A549 treated with ZK216348 at 1 μM for 4 hours (cell line): ENCODE data around the gene AMOTL2. TPM values are rescaled to one million over a fixed set of nuclear protein-coding genes. Genes with fewer than 3 reads are reported as not detected.

ENCODE experiments used
- total RNA-seq: library from RNA; stranded (reverse); fragments of 200-300 nt; extraction: Qiagen RNA extraction; gene quantifications from 5 replicates; pipeline ENCODE4 v1.2.3, GENCODE V29; 2022; ENCODE audit warnings: low read depth

AMOTL2 gene
- 35.6 to 51.8 TPM (median 51.2 TPM) in 5 replicates for total RNA-seq

DNA sequence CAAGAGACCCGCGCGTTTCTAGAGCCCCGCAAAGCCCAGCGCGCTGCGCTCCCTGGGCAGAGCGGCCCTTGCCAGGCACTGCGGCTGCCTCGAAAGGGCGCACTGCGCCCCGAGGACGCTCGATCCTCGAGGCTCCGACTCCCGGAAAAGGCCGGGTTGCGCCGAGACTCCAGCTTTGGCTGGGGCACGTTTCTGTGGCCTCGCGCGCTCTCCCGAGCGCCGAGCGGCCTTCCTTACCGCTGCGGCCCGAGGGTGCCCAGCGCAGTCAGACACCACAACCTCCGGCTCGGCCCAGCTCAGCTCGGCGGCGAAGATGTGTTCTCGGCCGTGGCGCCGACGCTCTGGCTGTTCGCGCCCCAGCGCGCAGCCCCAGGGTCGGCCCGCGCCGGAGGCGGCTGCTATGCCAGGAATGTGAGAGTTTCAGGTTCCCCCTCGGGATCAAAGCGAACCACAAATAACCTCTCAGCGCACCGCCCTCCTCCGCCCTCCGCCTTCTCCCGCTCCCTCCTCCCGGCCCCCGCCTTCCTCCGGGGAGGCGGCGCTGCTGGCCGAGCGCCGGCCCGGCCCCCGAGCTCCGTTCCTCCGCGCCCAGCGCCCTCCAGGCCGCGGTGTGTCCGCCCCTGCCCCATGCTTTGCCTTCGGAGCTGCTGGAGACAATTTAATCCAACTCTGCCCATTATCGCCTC, at the start of gene AMOTL2:
TSS of gene AMOTL2 (minus strand) at position 343 of the 686 bp plus-strand sequence. CDS start 3,014 bp downstream, outside the sequence.

Other genes starting within 250 kb of the AMOTL2 start
- 25.4 to 31.4 TPM (median 28.8 TPM) in 5 replicates for gene RYK, start 123.6 kb downstream of the AMOTL2 start, total RNA-seq
- 39.9 to 61.5 TPM (median 45.2 TPM) in 5 replicates for gene ANAPC13, start 111.5 kb upstream of the AMOTL2 start, total RNA-seq
- 11.7 to 25.7 TPM (median 13.3 TPM) in 5 replicates for gene CEP63, start 111.6 kb upstream of the AMOTL2 start, total RNA-seq